Panc1 (cell line): Measurements from ENCODE around the gene LTBP3. TPM values are rescaled to one million over a fixed set of nuclear protein-coding genes. Genes with fewer than 3 reads are reported as not detected.

ENCODE experiments used
- ATAC-seq: fragments of 200-7000 bp; cut with Tn5 transposase; 2 replicates; pipeline ENCODE4 v1.9.1; 2020; ENCODE audit warnings: mild to moderate bottlenecking, moderate library complexity
- BruUV-seq: library from RNA; stranded (reverse); fragments of 400-500 nt; replicated peaks from 2 replicates; lab custom pipeline; 2021; lab: Mats Ljungman, UMichigan
- CTCF ChIA-PET: fragments of 300-600 bp; sonication (Branson Sonifier 250); formaldehyde crosslinking; loops from one replicate; lab custom pipeline; 2022; ENCODE audit warnings: antibody characterized with exemption; lab: Charles Lee
- POLR2A ChIA-PET: fragments of 300-600 bp; sonication (Branson Sonifier 250); formaldehyde crosslinking; loops from one replicate; lab custom pipeline; 2022; ENCODE audit warnings: antibody characterized with exemption; lab: Charles Lee
- DNase-seq: peaks from one replicate; pipeline ENCODE4 v3.0.0-alpha.2; 2010; ENCODE audit warnings: low read depth, low spot score
- H3K27ac ChIP-seq: 2 replicates; pipeline ENCODE4 v1.5.1; 2011; ENCODE audit warnings: mild to moderate bottlenecking, low read length, inconsistent platforms
- H3K27me3 ChIP-seq: fragments of 200-500 bp; sonication (Bioruptor generic); 2 replicates; pipeline ENCODE4 v1.6.0; 2014; ENCODE audit warnings: low read length, inconsistent platforms; ENCODE audit not compliant: control insufficient read depth, insufficient read depth
- H3K36me3 ChIP-seq: fragments of 200-500 bp; sonication (Bioruptor generic); 2 replicates; pipeline ENCODE4 v1.5.1; 2014; ENCODE audit warnings: inconsistent platforms, mild to moderate bottlenecking, low read length, moderate library complexity; ENCODE audit not compliant: control insufficient read depth, insufficient read depth
- H3K4me1 ChIP-seq: 2 replicates; pipeline ENCODE4 v1.5.1; 2011; ENCODE audit warnings: inconsistent platforms, mild to moderate bottlenecking, low read length, moderate library complexity; ENCODE audit not compliant: control insufficient read depth, insufficient read depth
- H3K4me3 ChIP-seq, 2 experiments: 2 replicates each; pipeline ENCODE4 v1.5.1; 2011 to 2012; ENCODE audit warnings: low read depth in 2 of 2, low read length in 2 of 2, mild to moderate bottlenecking in 2 of 2, inconsistent platforms in 1 of 2, moderate library complexity in 1 of 2
- H3K9me3 ChIP-seq: fragments of 200-500 bp; sonication (Bioruptor generic); 2 replicates; pipeline ENCODE4 v1.5.1; 2014; ENCODE audit warnings: low read depth, mild to moderate bottlenecking, inconsistent platforms, low read length, moderate library complexity; ENCODE audit not compliant: control insufficient read depth, insufficient read depth
- CTCF ChIP-seq: fragments of 450-650 bp; IDR thresholded peaks from 2 replicates; pipeline ENCODE4 v1.5.1; 2017; ENCODE audit warnings: mild to moderate bottlenecking
- POLR2AphosphoS5 ChIP-seq: IDR thresholded peaks from 2 replicates; pipeline ENCODE4 v1.6.1; 2012; ENCODE audit warnings: mild to moderate bottlenecking, low read depth, low read length, moderate library complexity
- SIN3A ChIP-seq: IDR thresholded peaks from 2 replicates; pipeline ENCODE4 v1.6.1; 2012; ENCODE audit warnings: low read depth, mild to moderate bottlenecking, low read length, moderate library complexity, borderline replicate concordance; ENCODE audit not compliant: insufficient read depth
- TCF7L2 ChIP-seq: IDR thresholded peaks from 2 replicates; pipeline ENCODE4 v1.6.1; 2011; ENCODE audit warnings: mild to moderate bottlenecking, low read depth, low read length, inconsistent platforms
- in situ Hi-C: cut with HindIII; loops from 2 replicates; pipeline ENCODE4 v1.10.0; 2016; ENCODE audit warnings: low sequenced_read_pairs, low pct_unique_long_range_greater_than_20kb
- intact Hi-C: fragments of 100-400 bp; cut with micrococcal nuclease; formaldehyde crosslinking; loops from one replicate; pipeline ENCODE4 v1.10.0; 2022; ENCODE audit not compliant: unreplicated experiment
- total RNA-seq: library from RNA; stranded (reverse); gene quantifications from one replicate; pipeline ENCODE4 v1.2.1, GENCODE V29; 2021; ENCODE audit not compliant: unreplicated experiment
- TF ChIP-seq, protein P1 (sequence below), 2 experiments: IDR thresholded peaks; 2 replicates each; pipeline ENCODE4 v1.6.1; 2011 to 2012; ENCODE audit warnings: low read depth in 2 of 2, control low read depth in 1 of 2, low read length in 1 of 2, mild to moderate bottlenecking in 1 of 2, moderate library complexity in 1 of 2; ENCODE audit not compliant: insufficient read depth in 1 of 2

LTBP3 gene
- total RNA-seq, 1 experiment from 2014 or later = 133 TPM

DNA sequence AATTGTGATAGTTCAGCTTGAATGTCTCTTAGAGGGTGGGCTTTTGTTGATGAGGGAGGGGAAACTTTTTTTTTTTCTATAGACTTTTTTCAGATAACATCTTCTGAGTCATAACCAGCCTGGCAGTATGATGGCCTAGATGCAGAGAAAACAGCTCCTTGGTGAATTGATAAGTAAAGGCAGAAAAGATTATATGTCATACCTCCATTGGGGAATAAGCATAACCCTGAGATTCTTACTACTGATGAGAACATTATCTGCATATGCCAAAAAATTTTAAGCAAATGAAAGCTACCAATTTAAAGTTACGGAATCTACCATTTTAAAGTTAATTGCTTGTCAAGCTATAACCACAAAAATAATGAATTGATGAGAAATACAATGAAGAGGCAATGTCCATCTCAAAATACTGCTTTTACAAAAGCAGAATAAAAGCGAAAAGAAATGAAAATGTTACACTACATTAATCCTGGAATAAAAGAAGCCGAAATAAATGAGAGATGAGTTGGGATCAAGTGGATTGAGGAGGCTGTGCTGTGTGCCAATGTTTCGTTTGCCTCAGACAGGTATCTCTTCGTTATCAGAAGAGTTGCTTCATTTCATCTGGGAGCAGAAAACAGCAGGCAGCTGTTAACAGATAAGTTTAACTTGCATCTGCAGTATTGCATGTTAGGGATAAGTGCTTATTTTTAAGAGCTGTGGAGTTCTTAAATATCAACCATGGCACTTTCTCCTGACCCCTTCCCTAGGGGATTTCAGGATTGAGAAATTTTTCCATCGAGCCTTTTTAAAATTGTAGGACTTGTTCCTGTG, 55.4 kb downstream of the LTBP3 start:
- Histone ChIP-seq H3K9me3 (no peaks in the 10 kb centered on the region), H3K4me1 (peaks cover 23% of the 10 kb centered on the region), H3K27ac (peak overlapping the region; percentile 100), H3K27me3 (no peaks in the 10 kb centered on the region), H3K36me3 (peaks cover 70% of the 10 kb centered on the region), H3K4me3 (peak overlapping the region; percentile 78 to 99)
- TF ChIP-seq SIN3A = peak; percentile 93; the same call in 1 of the 2 replicates
- peak; percentile 99 for TF ChIP-seq POLR2AphosphoS5
- peak; percentile 52; the same call in 1 of the 2 replicates for TF ChIP-seq TCF7L2
- TF ChIP-seq, protein P1, sequence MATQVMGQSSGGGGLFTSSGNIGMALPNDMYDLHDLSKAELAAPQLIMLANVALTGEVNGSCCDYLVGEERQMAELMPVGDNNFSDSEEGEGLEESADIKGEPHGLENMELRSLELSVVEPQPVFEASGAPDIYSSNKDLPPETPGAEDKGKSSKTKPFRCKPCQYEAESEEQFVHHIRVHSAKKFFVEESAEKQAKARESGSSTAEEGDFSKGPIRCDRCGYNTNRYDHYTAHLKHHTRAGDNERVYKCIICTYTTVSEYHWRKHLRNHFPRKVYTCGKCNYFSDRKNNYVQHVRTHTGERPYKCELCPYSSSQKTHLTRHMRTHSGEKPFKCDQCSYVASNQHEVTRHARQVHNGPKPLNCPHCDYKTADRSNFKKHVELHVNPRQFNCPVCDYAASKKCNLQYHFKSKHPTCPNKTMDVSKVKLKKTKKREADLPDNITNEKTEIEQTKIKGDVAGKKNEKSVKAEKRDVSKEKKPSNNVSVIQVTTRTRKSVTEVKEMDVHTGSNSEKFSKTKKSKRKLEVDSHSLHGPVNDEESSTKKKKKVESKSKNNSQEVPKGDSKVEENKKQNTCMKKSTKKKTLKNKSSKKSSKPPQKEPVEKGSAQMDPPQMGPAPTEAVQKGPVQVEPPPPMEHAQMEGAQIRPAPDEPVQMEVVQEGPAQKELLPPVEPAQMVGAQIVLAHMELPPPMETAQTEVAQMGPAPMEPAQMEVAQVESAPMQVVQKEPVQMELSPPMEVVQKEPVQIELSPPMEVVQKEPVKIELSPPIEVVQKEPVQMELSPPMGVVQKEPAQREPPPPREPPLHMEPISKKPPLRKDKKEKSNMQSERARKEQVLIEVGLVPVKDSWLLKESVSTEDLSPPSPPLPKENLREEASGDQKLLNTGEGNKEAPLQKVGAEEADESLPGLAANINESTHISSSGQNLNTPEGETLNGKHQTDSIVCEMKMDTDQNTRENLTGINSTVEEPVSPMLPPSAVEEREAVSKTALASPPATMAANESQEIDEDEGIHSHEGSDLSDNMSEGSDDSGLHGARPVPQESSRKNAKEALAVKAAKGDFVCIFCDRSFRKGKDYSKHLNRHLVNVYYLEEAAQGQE (IDR thresholded peaks at IDR 0.05; ENCODE audit: insufficient read depth in 1 of 2, low read depth in 2 of 2, low read length in 1 of 2) = no peak
- TF ChIP-seq CTCF = no peak
- ATAC-seq (no peak), DNase-seq (peak; percentile 80)
- ChIA-PET CTCF (no interaction called here), POLR2A (interaction anchor here (0.6 to 15.9 kb wide), 12 partner anchors 10 to 1553 kb away, joined by 3 to 818 read pairs (median 6); no protein-coding TSS in a partner anchor)
- in situ Hi-C loops (no loop called here), intact Hi-C loops (no loop called here)
- BruUV-seq = no TSS peak

- ChIA-PET CTCF (no interaction called here), POLR2A (interaction anchor here (0.6 to 15.9 kb wide), 10 partner anchors 10 to 195 kb away, joined by 3 to 818 read pairs (median 6); no protein-coding TSS in a partner anchor)
- H3K4me3 ChIP-seq = peak overlapping the region; percentile 78 to 99
- ATAC-seq (no peak), DNase-seq (no peak)
- no TSS peak for BruUV-seq
- in situ Hi-C loops = no loop called here
- peak overlapping the region; percentile 100 for H3K27ac ChIP-seq
- TF ChIP-seq SIN3A (no peak), CTCF (no peak), TCF7L2 (no peak), POLR2AphosphoS5 (no peak)
- TF ChIP-seq, protein P1 (IDR thresholded peaks at IDR 0.05; ENCODE audit: insufficient read depth in 1 of 2, low read depth in 2 of 2, low read length in 1 of 2) = no peak
- H3K36me3 ChIP-seq = peaks cover 70% of the 10 kb centered on the region
- intact Hi-C loops = no loop called here
- H3K4me1 ChIP-seq = peaks cover 24% of the 10 kb centered on the region
- no peaks in the 10 kb centered on the region for H3K9me3 ChIP-seq
- H3K27me3 ChIP-seq = no peaks in the 10 kb centered on the region
These were observed 55.9 kb downstream of the LTBP3 start for GRCh38 chr11:65502274-65502554.
